Mesothelial cell of epicardium (in vitro differentiated cells): ENCODE results near the gene ATP5F1D. TPM values are rescaled to one million over a fixed set of nuclear protein-coding genes. Genes with fewer than 3 reads are reported as not detected.

Source experiments
- DNase-seq, 2 experiments: peaks; one replicate each; pipeline ENCODE4 v3.0.0; 2021; ENCODE audit warnings: low spot score in 2 of 2; ENCODE audit not compliant: unreplicated experiment in 2 of 2
- H3K27ac Mint-ChIP-seq: 2 replicates; pipeline ENCODE4 v1.8.0; 2021; ENCODE audit warnings: mixed read lengths
- H3K27me3 Mint-ChIP-seq: 2 replicates; pipeline ENCODE4 v1.8.0; 2021; ENCODE audit warnings: low read depth, mixed read lengths
- H3K36me3 Mint-ChIP-seq: 2 replicates; pipeline ENCODE4 v1.8.0; 2021; ENCODE audit warnings: mixed read lengths
- H3K4me1 Mint-ChIP-seq: 2 replicates; pipeline ENCODE4 v1.8.0; 2021; ENCODE audit warnings: mixed read lengths
- H3K4me3 Mint-ChIP-seq: 2 replicates; pipeline ENCODE4 v1.8.0; 2021; ENCODE audit warnings: mild to moderate bottlenecking, moderate library complexity, mixed read lengths
- H3K9me3 Mint-ChIP-seq: 2 replicates; pipeline ENCODE4 v1.8.0; 2021; ENCODE audit warnings: mixed read lengths
- CTCF ChIP-seq: fragments of 200-600 bp; sonication (generic); IDR thresholded peaks from one replicate; pipeline ENCODE4 v1.5.0; 2021; ENCODE audit warnings: antibody characterized with exemption; ENCODE audit not compliant: unreplicated experiment
- total RNA-seq: library from RNA; stranded (reverse); gene quantifications from 3 replicates; pipeline ENCODE4 v1.2.1, GENCODE V29; 2021

The ATP5F1D gene
- total RNA-seq, 1 donor from 2014 or later = 108 TPM

GRCh38 chr19:1229924-1230782 is 11.4 kb upstream of the ATP5F1D start:
- no peaks in the 10 kb centered on the region for H3K27me3 Mint-ChIP-seq
- peaks cover 3% of the 10 kb centered on the region for H3K36me3 Mint-ChIP-seq
- H3K4me3 Mint-ChIP-seq = no peak overlapping the region
- H3K4me1 Mint-ChIP-seq = peaks cover 18% of the 10 kb centered on the region
- H3K9me3 Mint-ChIP-seq = no peaks in the 10 kb centered on the region
- no peak overlapping the region for H3K27ac Mint-ChIP-seq
- DNase-seq = no peak
- no peak for TF ChIP-seq CTCF

GRCh38 chr19:1230783-1231489 is 10.6 kb upstream of the ATP5F1D start:
- H3K4me1 Mint-ChIP-seq = peaks cover 18% of the 10 kb centered on the region
- no peak overlapping the region for H3K27ac Mint-ChIP-seq
- H3K9me3 Mint-ChIP-seq = no peaks in the 10 kb centered on the region

GRCh38 chr19:1231729-1232637 is 9.6 kb upstream of the ATP5F1D start:
- H3K27ac Mint-ChIP-seq = peak overlapping the region; percentile 86
- peaks cover 18% of the 10 kb centered on the region for H3K4me1 Mint-ChIP-seq
- H3K4me3 Mint-ChIP-seq = peak overlapping the region; percentile 36
- DNase-seq = no peak
- H3K9me3 Mint-ChIP-seq = no peaks in the 10 kb centered on the region
- H3K27me3 Mint-ChIP-seq = no peaks in the 10 kb centered on the region
- TF ChIP-seq CTCF = no peak
- peaks cover 3% of the 10 kb centered on the region for H3K36me3 Mint-ChIP-seq

More at GRCh38 chr19:1230783-1231489, 10.6 kb upstream of the ATP5F1D start:
- Mint-ChIP-seq H3K36me3 (peaks cover 3% of the 10 kb centered on the region), H3K27me3 (no peaks in the 10 kb centered on the region), H3K4me3 (no peak overlapping the region)
- TF ChIP-seq CTCF = no peak
- no peak for DNase-seq

- peaks cover 3% of the 10 kb centered on the region for H3K36me3 Mint-ChIP-seq
- H3K27me3 Mint-ChIP-seq = no peaks in the 10 kb centered on the region
- peaks cover 18% of the 10 kb centered on the region for H3K4me1 Mint-ChIP-seq
- no peak for TF ChIP-seq CTCF
- H3K9me3 Mint-ChIP-seq = no peaks in the 10 kb centered on the region
- no peak for DNase-seq
- H3K27ac Mint-ChIP-seq = peak overlapping the region; percentile 86
- peak overlapping the region; percentile 36 for H3K4me3 Mint-ChIP-seq
Observed at GRCh38 chr19:1232652-1233072, 8.9 kb upstream of the ATP5F1D start.

GRCh38 chr19:1233115-1233667 is 8.4 kb upstream of the ATP5F1D start:
- no peaks in the 10 kb centered on the region for H3K27me3 Mint-ChIP-seq
- H3K4me1 Mint-ChIP-seq = peaks cover 18% of the 10 kb centered on the region
- H3K9me3 Mint-ChIP-seq = no peaks in the 10 kb centered on the region
- no peak overlapping the region for H3K4me3 Mint-ChIP-seq
- peaks cover 1% of the 10 kb centered on the region for H3K36me3 Mint-ChIP-seq
- H3K27ac Mint-ChIP-seq = no peak overlapping the region
- DNase-seq = no peak
- no peak for TF ChIP-seq CTCF
